GM15510 (cell line): Measurements from ENCODE around the gene TPK1.

Source experiments
- POLR2A ChIP-seq: IDR thresholded peaks from 3 replicates; pipeline ENCODE4 v1.6.1; 2011; ENCODE audit warnings: borderline replicate concordance; ENCODE audit not compliant: insufficient read length; ENCODE audit errors: extremely low read depth

TPK1 gene

DNA sequence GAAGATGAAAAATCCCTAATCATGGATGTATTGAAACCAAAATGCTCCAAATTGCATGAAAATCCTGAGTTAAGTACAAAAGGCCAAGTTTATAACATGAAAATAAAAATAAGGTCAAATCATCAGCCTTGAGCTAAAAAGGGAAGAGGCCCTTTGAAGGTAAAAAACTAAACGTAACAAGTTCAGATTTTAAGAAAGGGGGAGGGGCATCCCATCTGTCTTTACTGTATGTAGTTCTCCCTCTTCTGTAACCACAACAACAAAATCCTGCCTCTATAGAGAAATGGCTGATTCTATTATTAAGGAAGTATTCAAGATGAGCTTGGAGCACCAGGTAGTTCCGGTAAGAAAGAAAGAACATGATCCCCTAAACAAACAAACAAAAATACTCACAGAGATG, 64.7 kb downstream of the TPK1 start:
- TF ChIP-seq POLR2A: no peak

- TF ChIP-seq POLR2A: no peak
Observed at GRCh38 chr7:144769352-144769751, 66.5 kb downstream of the TPK1 start.

- no peak for TF ChIP-seq POLR2A
Observed at GRCh38 chr7:144768633-144769032, 67.2 kb downstream of the TPK1 start.

- no peak for TF ChIP-seq POLR2A
Observed at GRCh38 chr7:144763291-144763690, 72.6 kb downstream of the TPK1 start.

DNA sequence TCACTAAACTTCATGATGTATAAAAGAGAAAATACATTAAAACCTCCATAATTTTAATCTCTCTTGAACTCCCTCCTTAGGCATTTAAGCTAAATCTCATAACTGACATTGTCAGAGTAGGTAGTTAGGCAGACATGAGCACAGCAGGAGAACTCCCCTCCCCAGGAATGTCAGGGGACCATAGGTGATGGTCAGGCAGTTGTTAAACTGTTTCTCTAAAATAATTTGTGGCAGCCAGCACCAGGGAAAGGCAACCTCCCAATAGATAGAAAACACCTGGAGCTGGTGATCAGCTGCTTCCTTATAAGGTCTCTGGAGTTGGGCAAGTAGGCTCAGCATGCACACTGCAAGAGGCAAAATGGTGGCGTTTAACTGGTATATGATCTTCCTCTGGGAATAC, 73.0 kb downstream of the TPK1 start:
- no peak for TF ChIP-seq POLR2A

DNA sequence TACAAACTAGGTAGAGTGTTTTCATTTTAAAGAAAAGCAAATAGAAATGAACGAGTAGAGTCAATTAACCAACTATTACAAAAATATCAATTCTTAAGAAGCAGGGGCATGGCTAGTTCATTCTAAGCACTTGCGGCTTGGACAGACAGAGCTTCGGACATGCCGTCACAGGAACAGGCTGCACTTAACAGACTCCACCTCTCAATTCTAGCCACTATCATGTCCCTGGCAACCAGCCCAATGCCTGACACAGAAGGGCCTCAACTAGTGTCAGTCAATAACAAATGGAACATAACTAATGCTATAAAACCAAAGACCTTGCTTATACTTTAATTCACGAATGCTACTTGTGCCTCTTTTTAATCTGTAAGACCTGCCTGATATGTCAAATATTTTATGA, 74.4 kb downstream of the TPK1 start:
- TF ChIP-seq POLR2A: no peak

GRCh38 chr7:144759653-144760052, 76.2 kb downstream of the TPK1 start:
- no peak for TF ChIP-seq POLR2A

GRCh38 chr7:144747936-144748335, 87.9 kb downstream of the TPK1 start:
- no peak for TF ChIP-seq POLR2A

DNA sequence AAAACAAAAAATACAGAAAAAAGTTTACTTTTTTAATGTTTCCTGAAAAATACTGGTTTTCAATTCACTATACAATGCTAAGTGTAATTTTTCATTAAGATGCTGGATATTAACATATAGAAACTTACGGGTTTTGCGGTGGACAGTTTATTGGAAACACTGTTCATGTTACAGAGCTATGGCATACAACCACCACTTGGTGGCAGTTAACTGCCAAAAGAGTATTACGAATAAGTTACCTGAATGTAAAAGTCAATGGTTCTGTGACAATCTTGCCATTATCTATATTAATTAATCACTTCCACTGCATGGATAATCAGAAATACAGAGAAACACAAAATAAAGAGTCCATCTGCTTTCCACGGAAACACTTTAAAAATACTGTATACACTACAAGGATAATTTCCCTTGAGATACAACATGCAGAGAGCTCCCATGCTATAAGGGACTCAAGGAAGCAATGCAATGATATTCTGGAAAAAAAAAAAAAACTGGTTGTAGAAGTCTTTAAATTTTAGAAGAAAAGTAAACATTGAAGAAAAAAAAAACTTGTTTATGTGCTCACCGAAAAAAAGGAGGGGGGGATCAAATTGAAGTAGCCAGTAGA, 97.0 kb downstream of the TPK1 start:
- TF ChIP-seq POLR2A: no peak

- TF ChIP-seq POLR2A: no peak
Observed at GRCh38 chr7:144738146-144738545, 97.7 kb downstream of the TPK1 start.

- no peak for TF ChIP-seq POLR2A
Observed at GRCh38 chr7:144736880-144737493, 98.9 kb downstream of the TPK1 start.

GRCh38 chr7:144735505-144736276, 100.2 kb downstream of the TPK1 start:
- TF ChIP-seq POLR2A: no peak

- no peak for TF ChIP-seq POLR2A
Observed at GRCh38 chr7:144731661-144732351, 104.0 kb downstream of the TPK1 start.

- TF ChIP-seq POLR2A: no peak
Observed at GRCh38 chr7:144730224-144730623, 105.6 kb downstream of the TPK1 start.

GRCh38 chr7:144729226-144729625, 106.6 kb downstream of the TPK1 start:
- TF ChIP-seq POLR2A: no peak
